Activated CD4-positive, alpha-beta T cell treated with anti-CD3 and anti-CD28 coated beads, Interleukin-10, Interleukin-2, amounts not matched to agents 100 ng/mL and 50 ng/mL, durations not matched to agents 16 hours and 8 hours (primary cell): Measurements from ENCODE around the gene HAS3.

Source experiments
- DNase-seq: peaks from one replicate; pipeline ENCODE4 v3.0.0-alpha.2; 2020

The HAS3 gene

GRCh38 chr16:69094501-69094900, 11.0 kb upstream of the HAS3 start:
- DNase-seq = no peak

GRCh38 chr16:69095193-69095592, 10.3 kb upstream of the HAS3 start:
- no peak for DNase-seq

- no peak for DNase-seq
Measured at GRCh38 chr16:69100071-69100691, 5.3 kb upstream of the HAS3 start.

- DNase-seq = no peak
Measured at GRCh38 chr16:69106491-69107315, 1.2 kb downstream of the HAS3 start.

GRCh38 chr16:69107316-69107962, 2.0 kb downstream of the HAS3 start:
- no peak for DNase-seq

- no peak for DNase-seq
Measured at GRCh38 chr16:69108064-69108904, 2.8 kb downstream of the HAS3 start.

GRCh38 chr16:69108905-69109252, 3.4 kb downstream of the HAS3 start:
- no peak for DNase-seq

- no peak for DNase-seq
Measured at GRCh38 chr16:69109486-69110270, 4.2 kb downstream of the HAS3 start.

- DNase-seq = no peak
Measured at GRCh38 chr16:69110406-69110805, 5.0 kb downstream of the HAS3 start.

- DNase-seq = no peak
Measured at GRCh38 chr16:69111216-69111875, 5.9 kb downstream of the HAS3 start.

GRCh38 chr16:69111876-69112230, 6.4 kb downstream of the HAS3 start:
- DNase-seq = no peak

- DNase-seq = peak; percentile 66
Measured at GRCh38 chr16:69112285-69113129, 7.1 kb downstream of the HAS3 start.

GRCh38 chr16:69113216-69113615, 7.8 kb downstream of the HAS3 start:
- no peak for DNase-seq

GRCh38 chr16:69114346-69114975, 9.0 kb downstream of the HAS3 start:
- DNase-seq = no peak

- DNase-seq = no peak
Measured at GRCh38 chr16:69114976-69115355, 9.5 kb downstream of the HAS3 start.

GRCh38 chr16:69115361-69115760, 9.9 kb downstream of the HAS3 start:
- no peak for DNase-seq

GRCh38 chr16:69115837-69116236, 10.4 kb downstream of the HAS3 start:
- DNase-seq = no peak

GRCh38 chr16:69116256-69116875, 10.9 kb downstream of the HAS3 start:
- no peak for DNase-seq

- no peak for DNase-seq
Measured at GRCh38 chr16:69116906-69117305, 11.5 kb downstream of the HAS3 start.

- DNase-seq = no peak
Measured at GRCh38 chr16:69118468-69118867, 13.0 kb downstream of the HAS3 start.
